ENCODE measurements around the gene TMEM178B. TPM values are rescaled to one million over a fixed set of nuclear protein-coding genes. Genes with fewer than 3 reads are reported as not detected.

The TMEM178B gene
- total RNA-seq, 2 experiments from 2014 or later, result not detected

- intact Hi-C loops (cut with DNase I, micrococcal nuclease), result no loop called here
- no peak overlapping the region for H3K27ac ChIP-seq (ENCODE audit: low read depth in 1 of 2, low read length in 2 of 2)
Observed at GRCh38 chr7:141263983-141264382, 190.1 kb downstream of the TMEM178B start.

GRCh38 chr7:141264511-141264910, 190.6 kb downstream of the TMEM178B start:
- H3K9me3 ChIP-seq (ENCODE audit: control insufficient read depth in 1 of 2, insufficient read depth in 1 of 2, low read length in 2 of 2), result no peaks in the 10 kb centered on the region
- Mint-ChIP-seq H3K36me3 (ENCODE audit: low read depth) (no peaks in the 10 kb centered on the region), H3K4me1 (ENCODE audit: low read depth) (no peaks in the 10 kb centered on the region), H3K27me3 (peaks cover 12% of the 10 kb centered on the region), H3K4me3 (no peak overlapping the region), H3K9me3 (peaks cover 3% of the 10 kb centered on the region), H3K27ac (no peak overlapping the region)
- H3K27me3 ChIP-seq (ENCODE audit: control insufficient read depth in 1 of 2, insufficient read depth in 2 of 2, low read length in 2 of 2), result no peaks in the 10 kb centered on the region
- no peak overlapping the region for H3K4me3 ChIP-seq (ENCODE audit: low read length)
- TF ChIP-seq CTCF (IDR thresholded peaks at IDR 0.05), result no peak
- no peak overlapping the region for H3K27ac ChIP-seq (ENCODE audit: low read depth in 1 of 2, low read length in 2 of 2)
- ChIA-PET POLR2A (no interaction called here), CTCF (no interaction called here)
- intact Hi-C loops (cut with DNase I, micrococcal nuclease), result no loop called here
- H3K4me1 ChIP-seq (ENCODE audit: insufficient read depth, low read length), result no peaks in the 10 kb centered on the region
- no peaks in the 10 kb centered on the region for H3K36me3 ChIP-seq (ENCODE audit: insufficient read depth, low read length)
- DNase-seq, result no peak
- ATAC-seq (ENCODE audit: poor library complexity), result no peak

More at GRCh38 chr7:141263983-141264382, 190.1 kb downstream of the TMEM178B start:
- ChIA-PET POLR2A (no interaction called here), CTCF (no interaction called here)
- peaks cover 4% of the 10 kb centered on the region for H3K9me3 Mint-ChIP-seq
- no peaks in the 10 kb centered on the region for H3K9me3 ChIP-seq (ENCODE audit: control insufficient read depth in 1 of 2, insufficient read depth in 1 of 2, low read length in 2 of 2)
- no peaks in the 10 kb centered on the region for H3K36me3 Mint-ChIP-seq (ENCODE audit: low read depth)
- H3K36me3 ChIP-seq (ENCODE audit: insufficient read depth, low read length), result no peaks in the 10 kb centered on the region
- H3K27me3 ChIP-seq (ENCODE audit: control insufficient read depth in 1 of 2, insufficient read depth in 2 of 2, low read length in 2 of 2), result no peaks in the 10 kb centered on the region
- ATAC-seq (ENCODE audit: poor library complexity), result no peak
- H3K4me1 Mint-ChIP-seq (ENCODE audit: low read depth), result no peaks in the 10 kb centered on the region
- no peaks in the 10 kb centered on the region for H3K4me1 ChIP-seq (ENCODE audit: insufficient read depth, low read length)
- DNase-seq, result no peak
- peaks cover 12% of the 10 kb centered on the region for H3K27me3 Mint-ChIP-seq
- no peak overlapping the region for H3K4me3 ChIP-seq (ENCODE audit: low read length)
- no peak for TF ChIP-seq CTCF (IDR thresholded peaks at IDR 0.05)
- H3K27ac Mint-ChIP-seq, result no peak overlapping the region
- no peak overlapping the region for H3K4me3 Mint-ChIP-seq

DNA sequence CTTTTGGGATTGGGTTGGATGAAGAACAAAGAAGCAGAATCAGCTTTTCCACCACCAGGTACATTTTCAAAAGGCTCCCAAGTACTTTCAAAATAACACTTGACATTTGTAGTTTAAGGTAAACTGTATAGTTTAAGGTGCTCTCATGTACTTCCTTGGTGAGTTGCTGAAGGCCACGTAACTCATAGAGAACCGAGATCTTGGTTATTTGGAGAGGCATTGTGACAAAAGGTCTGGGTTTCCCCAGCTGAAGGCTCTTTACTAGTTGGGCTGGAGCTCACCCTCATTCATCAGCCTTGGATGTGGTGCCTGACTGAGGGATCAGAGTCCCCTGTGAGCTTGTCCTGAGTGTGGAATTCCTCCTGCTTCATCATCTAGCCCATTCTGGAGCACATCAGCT, 191.8 kb downstream of the TMEM178B start:
- no peaks in the 10 kb centered on the region for H3K4me1 Mint-ChIP-seq (ENCODE audit: low read depth)
- H3K27ac Mint-ChIP-seq, result no peak overlapping the region
- ChIA-PET CTCF (no interaction called here), POLR2A (no interaction called here)
- DNase-seq (no peak), ATAC-seq (ENCODE audit: poor library complexity) (no peak)
- intact Hi-C loops (cut with DNase I, micrococcal nuclease), result no loop called here
- no peak for TF ChIP-seq CTCF (IDR thresholded peaks at IDR 0.05)
- no peaks in the 10 kb centered on the region for H3K9me3 ChIP-seq (ENCODE audit: control insufficient read depth in 1 of 2, insufficient read depth in 1 of 2, low read length in 2 of 2)
- H3K27me3 ChIP-seq (ENCODE audit: control insufficient read depth in 1 of 2, insufficient read depth in 2 of 2, low read length in 2 of 2), result no peaks in the 10 kb centered on the region
- H3K9me3 Mint-ChIP-seq, result no peaks in the 10 kb centered on the region
- H3K4me1 ChIP-seq (ENCODE audit: insufficient read depth, low read length), result no peaks in the 10 kb centered on the region
- H3K4me3 Mint-ChIP-seq, result no peak overlapping the region
- no peaks in the 10 kb centered on the region for H3K36me3 Mint-ChIP-seq (ENCODE audit: low read depth)
- H3K4me3 ChIP-seq (ENCODE audit: low read length), result no peak overlapping the region
- H3K27ac ChIP-seq (ENCODE audit: low read depth in 1 of 2, low read length in 2 of 2), result no peak overlapping the region
- no peaks in the 10 kb centered on the region for H3K36me3 ChIP-seq (ENCODE audit: insufficient read depth, low read length)
- peaks cover 12% of the 10 kb centered on the region for H3K27me3 Mint-ChIP-seq

Data from CD4-positive, alpha-beta T cell (primary cell).